KMS-11 (cell line): Measurements from ENCODE around the gene VAT1L.

Experiments
- H2AFZ ChIP-seq: fragments of 200-600 bp; sonication (generic); 2 replicates; pipeline ENCODE4 v1.6.1; 2016; ENCODE audit warnings: antibody characterized with exemption, mixed run types, low read depth
- H3K27ac ChIP-seq: fragments of 200-600 bp; sonication (generic); 2 replicates; pipeline ENCODE4 v1.6.1; 2016; ENCODE audit warnings: mild to moderate bottlenecking, mixed run types
- H3K27me3 ChIP-seq: fragments of 200-600 bp; sonication (generic); 2 replicates; pipeline ENCODE4 v1.6.1; 2017; ENCODE audit warnings: mild to moderate bottlenecking, low read depth, mixed run types, moderate library complexity; ENCODE audit not compliant: insufficient read depth
- H3K36me3 ChIP-seq: fragments of 200-600 bp; sonication (generic); 2 replicates; pipeline ENCODE4 v1.6.1; 2017; ENCODE audit warnings: mild to moderate bottlenecking, mixed run types; ENCODE audit not compliant: insufficient read depth
- H3K4me1 ChIP-seq: fragments of 200-600 bp; sonication (generic); 2 replicates; pipeline ENCODE4 v1.6.1; 2016; ENCODE audit warnings: mild to moderate bottlenecking, low read depth, mixed run types; ENCODE audit not compliant: poor library complexity, severe bottlenecking
- H3K4me2 ChIP-seq: fragments of 200-600 bp; sonication (generic); 2 replicates; pipeline ENCODE4 v1.7.0; 2016; ENCODE audit warnings: mild to moderate bottlenecking, mixed run types
- H3K4me3 ChIP-seq: fragments of 200-600 bp; sonication (generic); IDR thresholded peaks from 2 replicates; pipeline ENCODE4 v1.6.1; 2017; ENCODE audit warnings: low read depth, low read length, mixed read lengths; ENCODE audit not compliant: insufficient read depth
- H3K79me2 ChIP-seq: fragments of 200-600 bp; sonication (generic); 2 replicates; pipeline ENCODE4 v1.6.1; 2016; ENCODE audit warnings: low read depth, mixed run types; ENCODE audit not compliant: insufficient read depth
- H3K9ac ChIP-seq: fragments of 200-600 bp; sonication (generic); 2 replicates; pipeline ENCODE4 v1.6.1; 2016; ENCODE audit warnings: mild to moderate bottlenecking, mixed run types
- H4K20me1 ChIP-seq: fragments of 200-600 bp; sonication (generic); 2 replicates; pipeline ENCODE4 v1.6.1; 2016; ENCODE audit warnings: mild to moderate bottlenecking, mixed run types; ENCODE audit not compliant: insufficient read depth
- CTCF ChIP-seq: fragments of 200-600 bp; sonication (generic); conservative IDR thresholded peaks from 2 replicates; pipeline ENCODE4 v1.6.1; 2017; ENCODE audit warnings: low read depth, mild to moderate bottlenecking, antibody characterized with exemption, low read length, moderate library complexity, mixed read lengths

Gene VAT1L

GRCh38 chr16:77918809-77919707 is 130.7 kb downstream of the VAT1L start:
- H3K4me3 ChIP-seq, result no peak overlapping the region
- H3K4me2 ChIP-seq, result no peak overlapping the region
- no peak for TF ChIP-seq CTCF
- H3K27me3 ChIP-seq, result no peaks in the 10 kb centered on the region
- H3K36me3 ChIP-seq, result no peaks in the 10 kb centered on the region
- H3K79me2 ChIP-seq, result no peaks in the 10 kb centered on the region
- H3K27ac ChIP-seq, result no peak overlapping the region
- H2AFZ ChIP-seq, result no peak overlapping the region
- H4K20me1 ChIP-seq, result no peaks in the 10 kb centered on the region
- no peaks in the 10 kb centered on the region for H3K4me1 ChIP-seq
- H3K9ac ChIP-seq, result no peak overlapping the region

GRCh38 chr16:77919761-77920415 is 131.5 kb downstream of the VAT1L start:
- no peak overlapping the region for H2AFZ ChIP-seq
- TF ChIP-seq CTCF, result no peak
- no peaks in the 10 kb centered on the region for H3K4me1 ChIP-seq
- H3K36me3 ChIP-seq, result no peaks in the 10 kb centered on the region
- H3K4me3 ChIP-seq, result no peak overlapping the region
- H3K27ac ChIP-seq, result no peak overlapping the region
- no peaks in the 10 kb centered on the region for H4K20me1 ChIP-seq
- no peaks in the 10 kb centered on the region for H3K79me2 ChIP-seq
- no peak overlapping the region for H3K4me2 ChIP-seq
- H3K27me3 ChIP-seq, result no peaks in the 10 kb centered on the region
- H3K9ac ChIP-seq, result no peak overlapping the region

GRCh38 chr16:77920984-77921383 is 132.6 kb downstream of the VAT1L start:
- H3K4me3 ChIP-seq, result no peak overlapping the region
- H3K27me3 ChIP-seq, result no peaks in the 10 kb centered on the region
- H3K4me2 ChIP-seq, result no peak overlapping the region
- H3K9ac ChIP-seq, result no peak overlapping the region
- no peaks in the 10 kb centered on the region for H3K4me1 ChIP-seq
- no peaks in the 10 kb centered on the region for H3K36me3 ChIP-seq
- H2AFZ ChIP-seq, result no peak overlapping the region
- no peak for TF ChIP-seq CTCF
- no peak overlapping the region for H3K27ac ChIP-seq
- no peaks in the 10 kb centered on the region for H3K79me2 ChIP-seq
- H4K20me1 ChIP-seq, result no peaks in the 10 kb centered on the region

- no peaks in the 10 kb centered on the region for H3K27me3 ChIP-seq
- H3K4me2 ChIP-seq, result no peak overlapping the region
- no peaks in the 10 kb centered on the region for H4K20me1 ChIP-seq
- no peak overlapping the region for H3K9ac ChIP-seq
- no peaks in the 10 kb centered on the region for H3K36me3 ChIP-seq
- H3K27ac ChIP-seq, result no peak overlapping the region
- no peaks in the 10 kb centered on the region for H3K4me1 ChIP-seq
- no peak overlapping the region for H2AFZ ChIP-seq
- TF ChIP-seq CTCF, result no peak
- H3K4me3 ChIP-seq, result no peak overlapping the region
- no peaks in the 10 kb centered on the region for H3K79me2 ChIP-seq
Measured at GRCh38 chr16:77922228-77922754, 133.9 kb downstream of the VAT1L start.
